H9 (cell line): Measurements from ENCODE around the gene DEFB108B. TPM values are rescaled to one million over a fixed set of nuclear protein-coding genes. Genes with fewer than 3 reads are reported as not detected.
"Not testable (repeated sequence)": the region's sequence is repeated elsewhere in the genome, so short reads cannot be mapped to it uniquely, and the experiment has no call there.

Experiments used
- DNase-seq: peaks from one replicate; pipeline ENCODE4 v3.0.0-alpha.2; 2017
- H2AFZ ChIP-seq: one replicate; pipeline ENCODE4 v1.6.1; 2013; ENCODE audit warnings: mild to moderate bottlenecking, low read length, control low read depth, moderate library complexity
- H2AK5ac ChIP-seq: 2 replicates; pipeline ENCODE4 v1.6.1; 2013; ENCODE audit warnings: low read length, control low read depth, mixed read lengths; ENCODE audit not compliant: insufficient read length
- H2BK120ac ChIP-seq: one replicate; pipeline ENCODE4 v1.6.1; 2013; ENCODE audit warnings: low read depth, mild to moderate bottlenecking, low read length, control low read depth, inconsistent platforms; ENCODE audit not compliant: poor library complexity, severe bottlenecking
- H2BK12ac ChIP-seq: 2 replicates; pipeline ENCODE4 v1.6.1; 2013; ENCODE audit warnings: low read length, control low read depth, mixed read lengths, low read depth; ENCODE audit not compliant: insufficient read length
- H2BK15ac ChIP-seq: 2 replicates; pipeline ENCODE4 v1.6.1; 2013; ENCODE audit warnings: low read depth, low read length, control low read depth
- H2BK20ac ChIP-seq: one replicate; pipeline ENCODE4 v1.6.1; 2013; ENCODE audit warnings: low read depth, mild to moderate bottlenecking, low read length, control low read depth, inconsistent platforms; ENCODE audit not compliant: poor library complexity, severe bottlenecking
- H2BK5ac ChIP-seq: 2 replicates; pipeline ENCODE4 v1.6.1; 2013; ENCODE audit warnings: low read length, control low read depth, mixed read lengths; ENCODE audit not compliant: insufficient read length
- H3K14ac ChIP-seq: 2 replicates; pipeline ENCODE4 v1.6.1; 2013; ENCODE audit warnings: low read length, control low read depth; ENCODE audit not compliant: insufficient read depth
- H3K18ac ChIP-seq: 2 replicates; pipeline ENCODE4 v1.6.1; 2013; ENCODE audit warnings: low read depth, mild to moderate bottlenecking, mixed read lengths, low read length, control low read depth; ENCODE audit not compliant: insufficient read length
- H3K23ac ChIP-seq: 2 replicates; pipeline ENCODE4 v1.6.1; 2013; ENCODE audit warnings: low read length, control low read depth, mixed read lengths, low read depth; ENCODE audit not compliant: insufficient read length
- H3K23me2 ChIP-seq: 2 replicates; pipeline ENCODE4 v1.6.1; 2013; ENCODE audit warnings: low read depth, mild to moderate bottlenecking, mixed read lengths, low read length, control low read depth; ENCODE audit not compliant: insufficient read length, poor library complexity, severe bottlenecking
- H3K27ac ChIP-seq: 2 replicates; pipeline ENCODE4 v1.5.1; 2013; ENCODE audit warnings: low read length, control low read depth, mixed read lengths, low read depth; ENCODE audit not compliant: insufficient read length
- H3K27me3 ChIP-seq: 2 replicates; pipeline ENCODE4 v1.6.1; 2013; ENCODE audit warnings: low read length, control low read depth, inconsistent platforms; ENCODE audit not compliant: insufficient read depth
- H3K4ac ChIP-seq: 2 replicates; pipeline ENCODE4 v1.6.1; 2013; ENCODE audit warnings: low read depth, mild to moderate bottlenecking, control low read depth, inconsistent platforms, low read length, moderate library complexity
- H3K4me1 ChIP-seq: 2 replicates; pipeline ENCODE4 v1.6.1; 2013; ENCODE audit warnings: low read length, control low read depth, inconsistent platforms; ENCODE audit not compliant: insufficient read depth
- H3K4me2 ChIP-seq: 2 replicates; pipeline ENCODE4 v1.6.1; 2013; ENCODE audit warnings: low read length, control low read depth, mixed read lengths; ENCODE audit not compliant: insufficient read length, insufficient read depth
- H3K56ac ChIP-seq: 2 replicates; pipeline ENCODE4 v1.6.1; 2013; ENCODE audit warnings: low read depth, mild to moderate bottlenecking, mixed read lengths, low read length, control low read depth; ENCODE audit not compliant: insufficient read length
- H3K79me1 ChIP-seq: 2 replicates; pipeline ENCODE4 v1.6.1; 2013; ENCODE audit warnings: low read depth, mild to moderate bottlenecking, moderate library complexity, low read length, control low read depth, inconsistent platforms; ENCODE audit not compliant: insufficient read depth, poor library complexity, severe bottlenecking
- H3K79me2 ChIP-seq: 2 replicates; pipeline ENCODE4 v1.6.1; 2013; ENCODE audit warnings: low read length, control low read depth, inconsistent platforms; ENCODE audit not compliant: insufficient read depth
- H3K9ac ChIP-seq: 2 replicates; pipeline ENCODE4 v1.6.1; 2013; ENCODE audit warnings: low read length, control low read depth, mixed read lengths; ENCODE audit not compliant: insufficient read length; ENCODE audit errors: extremely low read depth
- H3K9me3 ChIP-seq: one replicate; pipeline ENCODE4 v1.6.1; 2013; ENCODE audit warnings: low read depth, low read length, inconsistent platforms; ENCODE audit not compliant: control insufficient read depth
- H3T11ph ChIP-seq: one replicate; pipeline ENCODE4 v1.6.1; 2013; ENCODE audit warnings: mild to moderate bottlenecking, low read length, control low read depth, inconsistent platforms
- H4K20me1 ChIP-seq: one replicate; pipeline ENCODE4 v1.6.1; 2013; ENCODE audit not compliant: control insufficient read depth, insufficient read length, insufficient read depth
- H4K5ac ChIP-seq: 2 replicates; pipeline ENCODE4 v1.6.1; 2013; ENCODE audit warnings: low read depth, mild to moderate bottlenecking, mixed read lengths, low read length, control low read depth; ENCODE audit not compliant: insufficient read length
- H4K8ac ChIP-seq: replicated peaks from 2 replicates; pipeline ENCODE4 v1.6.1; 2013; ENCODE audit warnings: low read length, control low read depth, mixed read lengths, low read depth; ENCODE audit not compliant: insufficient read length
- H4K91ac ChIP-seq: 2 replicates; pipeline ENCODE4 v1.6.1; 2013; ENCODE audit warnings: low read depth, mild to moderate bottlenecking, moderate library complexity, mixed read lengths, low read length, control low read depth; ENCODE audit not compliant: insufficient read length
- H3K27ac Mint-ChIP-seq, 3 experiments: 2 replicates in 2 of 3; 3 replicates in 1 of 3; pipeline ENCODE4 v1.8.0; 2020 to 2021; ENCODE audit warnings: mixed read lengths in 3 of 3, mild to moderate bottlenecking in 1 of 3, moderate library complexity in 1 of 3
- H3K27me3 Mint-ChIP-seq: 2 replicates; pipeline ENCODE4 v1.8.0; 2021; ENCODE audit warnings: low read depth, mild to moderate bottlenecking, moderate library complexity, mixed read lengths
- H3K36me3 Mint-ChIP-seq, 3 experiments: 2 replicates in 2 of 3; 3 replicates in 1 of 3; pipeline ENCODE4 v1.8.0; 2020 to 2021; ENCODE audit warnings: low read depth in 3 of 3, mixed read lengths in 3 of 3; ENCODE audit not compliant: insufficient read depth in 1 of 3
- H3K4me1 Mint-ChIP-seq, 2 experiments: 2 replicates each; pipeline ENCODE4 v1.8.0; 2020; ENCODE audit warnings: mixed read lengths in 2 of 2
- H3K4me3 Mint-ChIP-seq, 2 experiments: 2 replicates in 1 of 2; 3 replicates in 1 of 2; pipeline ENCODE4 v1.8.0; 2020 to 2021; ENCODE audit warnings: mild to moderate bottlenecking in 2 of 2, mixed read lengths in 2 of 2, moderate library complexity in 1 of 2
- H3K9me3 Mint-ChIP-seq, 2 experiments: 2 replicates in 1 of 2; 3 replicates in 1 of 2; pipeline ENCODE4 v1.8.0; 2020; ENCODE audit warnings: mild to moderate bottlenecking in 2 of 2, mixed read lengths in 2 of 2, moderate library complexity in 1 of 2
- CTCF ChIP-seq: fragments of 200-600 bp; sonication (generic); conservative IDR thresholded peaks from 3 replicates; pipeline ENCODE4 v1.8.0; 2021; ENCODE audit warnings: antibody characterized with exemption, mild to moderate bottlenecking
- WGBS: extraction: QIAGEN DNeasy Blood & Tissue Kit; methylation state at CpG from one replicate; pipeline ENCODE4 v1.1.7; 2013; ENCODE audit warnings: missing lambda C conversion rate, low lambda C conversion rate, mixed read lengths; ENCODE audit not compliant: insufficient read length; ENCODE audit errors: extremely low coverage; 5-methylcytosine and 5-hydroxymethylcytosine counted together
- total RNA-seq: library from RNA; stranded (reverse); gene quantifications from 2 replicates; pipeline ENCODE4 v1.2.1, GENCODE V29; 2021

Gene DEFB108B
- total RNA-seq, 1 experiment from 2014 or later, result not detected

- H3K56ac ChIP-seq, H2BK12ac ChIP-seq, H2BK120ac ChIP-seq, H3K23me2 ChIP-seq, H2AFZ ChIP-seq, H4K20me1 ChIP-seq, H2BK20ac ChIP-seq, H3K4me1 Mint-ChIP-seq, H3K27ac ChIP-seq, H3K14ac ChIP-seq, H3K18ac ChIP-seq, H3K36me3 Mint-ChIP-seq, H3K4ac ChIP-seq, H3K27me3 ChIP-seq, H3K27ac Mint-ChIP-seq, H3K79me1 ChIP-seq, H3K9me3 Mint-ChIP-seq, H3K4me2 ChIP-seq, H3K79me2 ChIP-seq, H2BK5ac ChIP-seq, H3T11ph ChIP-seq, H4K8ac ChIP-seq, H2BK15ac ChIP-seq, H4K91ac ChIP-seq, H3K9ac ChIP-seq, H4K5ac ChIP-seq, H3K27me3 Mint-ChIP-seq, H3K4me1 ChIP-seq, H3K23ac ChIP-seq, H2AK5ac ChIP-seq, H3K9me3 ChIP-seq, H3K4me3 Mint-ChIP-seq: not testable (repeated sequence)
- peak; percentile 33 for DNase-seq
- WGBS, result no CpG with 5 or more reads among the region's 1 CpG
- peak; percentile 48 for TF ChIP-seq CTCF
Measured at GRCh38 chr11:71867209-71867608, 34.2 kb downstream of the DEFB108B start.

- not testable (repeated sequence) for H3K27ac ChIP-seq, H3K27me3 Mint-ChIP-seq, H3K4me2 ChIP-seq, H3K36me3 Mint-ChIP-seq, H3K23ac ChIP-seq, H4K8ac ChIP-seq, H3K9ac ChIP-seq, H4K5ac ChIP-seq, H3K27me3 ChIP-seq, H2AK5ac ChIP-seq, DNase-seq, H3K14ac ChIP-seq, H2AFZ ChIP-seq, H2BK12ac ChIP-seq, H3K4me1 Mint-ChIP-seq, H3K27ac Mint-ChIP-seq, H3K9me3 ChIP-seq, H3K18ac ChIP-seq, H3K9me3 Mint-ChIP-seq, H2BK120ac ChIP-seq, H3K4me1 ChIP-seq, H4K91ac ChIP-seq, H2BK20ac ChIP-seq, H3K4me3 Mint-ChIP-seq, H3K79me1 ChIP-seq, H3T11ph ChIP-seq, H4K20me1 ChIP-seq, H3K23me2 ChIP-seq, H3K79me2 ChIP-seq, H2BK5ac ChIP-seq, H3K4ac ChIP-seq, H3K56ac ChIP-seq, H2BK15ac ChIP-seq
- no CpG with 5 or more reads among the region's 3 CpGs for WGBS
Measured at GRCh38 chr11:71869931-71870330, 36.9 kb downstream of the DEFB108B start.
